ENCODE measurements around the gene BFSP2.
A peak's percentile ranks its signal among the peaks of the same experiment; 100 is the strongest.

BFSP2 gene

GRCh38 chr3:133424937-133425869, 25.3 kb downstream of the BFSP2 start:
- DNase-seq = no peak

GRCh38 chr3:133425898-133426297, 26.0 kb downstream of the BFSP2 start:
- no peak for DNase-seq

- no peak for DNase-seq
Measured at GRCh38 chr3:133426721-133427120, 26.9 kb downstream of the BFSP2 start.

DNA sequence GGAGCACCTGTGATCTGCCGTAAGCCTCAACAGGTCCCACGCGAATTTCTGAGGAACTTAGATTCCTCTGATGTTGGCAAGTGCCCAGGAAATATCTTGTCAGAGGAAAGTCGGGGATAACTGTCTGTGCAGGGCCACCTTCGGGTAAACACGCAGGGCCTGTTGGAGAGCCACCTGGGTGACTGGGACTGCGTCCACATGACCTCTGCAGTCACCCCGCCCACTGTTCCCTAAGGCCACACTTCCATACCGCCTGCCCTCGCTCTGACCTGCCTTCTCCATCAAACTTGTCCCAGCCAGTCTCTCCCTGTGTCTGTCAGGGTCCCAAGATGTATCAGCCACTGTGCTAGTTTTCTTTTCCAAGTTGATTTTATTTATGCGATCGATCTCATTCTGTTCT, 28.7 kb downstream of the BFSP2 start:
- DNase-seq = no peak

DNA sequence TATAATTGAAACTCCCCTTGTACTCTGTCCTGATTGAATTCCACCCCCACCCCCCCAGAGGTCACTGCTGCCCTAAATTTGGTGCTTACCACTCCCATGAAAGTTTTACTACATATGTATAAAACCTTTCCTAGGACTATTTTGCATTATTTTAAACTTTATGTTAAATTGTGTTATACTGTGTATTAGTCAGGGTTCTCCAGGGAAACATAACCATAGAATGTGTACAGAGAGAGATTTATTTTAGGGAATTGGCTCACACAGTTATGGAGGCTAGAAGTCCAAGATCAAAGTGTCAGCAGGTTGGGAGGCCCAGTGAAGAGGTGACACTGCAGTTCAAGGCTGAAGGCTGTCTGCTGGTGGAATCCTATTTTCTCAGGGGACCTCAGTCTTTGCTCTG, 29.2 kb downstream of the BFSP2 start:
- DNase-seq = no peak

DNA sequence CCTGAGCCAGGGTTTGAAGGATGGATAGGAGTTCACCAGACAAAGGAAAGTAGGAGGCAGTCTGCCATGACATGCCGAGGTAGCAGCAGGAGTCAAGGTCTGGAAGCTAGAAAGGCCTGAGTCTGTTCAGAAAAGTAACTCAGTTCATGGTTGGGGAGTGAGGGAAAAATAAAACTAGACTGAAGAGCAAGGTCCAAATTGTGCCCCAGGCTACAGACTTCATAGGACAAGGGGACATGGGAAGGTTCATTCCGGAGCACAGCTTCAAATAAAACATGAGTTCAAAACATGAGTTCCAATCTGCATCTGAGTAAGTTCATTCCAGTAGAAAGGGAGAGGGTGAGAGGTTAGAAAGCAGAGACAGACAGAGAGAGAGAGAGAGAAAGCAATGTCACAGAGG, 39.7 kb downstream of the BFSP2 start:
- no peak for DNase-seq

GRCh38 chr3:133440652-133441051, 40.8 kb downstream of the BFSP2 start:
- DNase-seq = no peak

- peak; percentile 28 for DNase-seq
Measured at GRCh38 chr3:133441867-133442270, 42.0 kb downstream of the BFSP2 start.

DNA sequence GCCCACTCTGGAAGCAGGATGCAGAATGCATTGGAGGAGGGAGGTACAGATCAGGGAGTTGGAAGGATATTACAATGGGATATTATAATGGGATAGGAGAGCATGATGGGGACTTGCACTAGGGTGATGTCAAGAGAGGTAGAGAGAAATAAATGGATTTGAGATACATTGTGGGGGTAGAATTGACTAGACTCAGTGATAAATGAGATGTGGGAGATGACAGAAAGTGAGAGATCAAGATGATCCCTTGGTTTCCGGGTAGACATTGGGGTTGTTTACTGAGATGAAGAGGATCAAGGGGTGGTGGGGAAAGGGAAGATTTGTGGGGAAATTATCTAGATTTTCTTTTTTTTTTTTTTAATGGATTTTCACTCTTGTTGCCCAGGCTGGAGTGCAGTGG, 42.7 kb downstream of the BFSP2 start:
- no peak for DNase-seq

DNA sequence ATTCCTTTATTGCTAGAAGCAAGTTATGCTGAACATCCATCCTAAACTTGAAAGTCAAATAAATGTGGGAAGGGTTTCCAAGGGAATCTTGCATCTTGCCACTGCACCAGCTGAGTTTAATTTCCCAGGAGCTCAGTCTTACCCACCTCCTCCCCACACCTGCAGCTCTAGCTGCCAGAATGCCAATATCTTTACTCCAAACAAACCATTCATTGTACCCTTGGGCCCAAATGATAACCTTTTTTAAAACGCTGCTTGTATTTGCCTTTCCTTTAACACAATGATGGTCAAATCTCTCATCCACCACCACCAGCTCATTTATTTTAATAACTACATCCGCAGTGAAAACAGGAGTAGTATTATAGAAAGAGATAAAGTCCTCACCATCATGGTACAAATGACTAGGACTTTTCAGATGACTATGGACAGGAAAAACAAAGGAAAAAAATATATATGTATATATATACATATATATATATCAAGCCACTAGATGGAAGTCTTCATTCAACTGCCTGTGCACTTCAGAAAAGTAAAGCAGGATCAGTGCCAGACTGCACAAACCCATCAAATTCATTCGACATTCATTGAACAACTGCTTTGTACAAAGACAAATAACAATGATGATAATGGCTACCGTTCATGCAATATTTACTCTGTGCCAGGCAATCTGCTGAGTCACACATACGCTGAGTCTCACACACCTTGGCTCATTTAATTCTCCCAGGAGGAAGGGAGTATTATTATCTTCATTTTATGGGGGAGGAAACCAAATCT, 44.0 kb downstream of the BFSP2 start:
- DNase-seq = no peak

DNA sequence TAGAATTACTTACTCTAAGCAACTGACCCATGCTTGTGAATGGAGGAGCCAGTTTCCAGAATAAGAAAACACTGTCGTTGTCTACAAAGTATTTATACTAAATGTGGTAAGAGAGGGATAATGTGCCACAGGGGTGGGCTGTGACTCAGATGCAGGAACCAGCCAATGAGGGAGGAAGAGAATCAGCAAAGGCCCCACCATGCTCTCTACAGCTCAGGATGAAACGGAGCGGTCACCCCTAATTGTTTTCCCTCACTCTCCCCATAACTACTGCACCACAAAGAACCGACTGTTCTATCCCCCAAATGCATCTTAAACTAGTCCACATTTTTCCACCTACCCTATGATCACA, 44.5 kb downstream of the BFSP2 start:
- no peak for DNase-seq

DNA sequence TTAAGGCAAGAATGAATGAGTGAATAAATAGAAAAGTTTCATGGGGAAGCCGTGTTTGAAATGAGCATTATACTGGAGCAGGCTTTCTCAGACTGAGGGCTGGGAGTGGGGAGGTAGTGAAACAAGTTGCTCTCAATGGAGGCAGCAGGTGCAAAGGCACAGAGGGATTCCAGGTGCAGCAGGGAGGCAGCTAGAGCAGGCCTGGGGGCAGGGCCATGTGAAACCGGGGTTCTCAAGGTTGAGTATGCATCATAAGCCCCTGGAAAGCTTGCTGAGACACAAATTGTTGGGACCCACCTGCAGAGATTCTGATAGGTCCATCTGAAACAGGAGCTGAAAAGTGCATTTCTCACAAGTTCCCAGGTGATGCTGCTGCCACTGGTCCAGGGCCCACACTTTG, 45.3 kb downstream of the BFSP2 start:
- DNase-seq = no peak

DNA sequence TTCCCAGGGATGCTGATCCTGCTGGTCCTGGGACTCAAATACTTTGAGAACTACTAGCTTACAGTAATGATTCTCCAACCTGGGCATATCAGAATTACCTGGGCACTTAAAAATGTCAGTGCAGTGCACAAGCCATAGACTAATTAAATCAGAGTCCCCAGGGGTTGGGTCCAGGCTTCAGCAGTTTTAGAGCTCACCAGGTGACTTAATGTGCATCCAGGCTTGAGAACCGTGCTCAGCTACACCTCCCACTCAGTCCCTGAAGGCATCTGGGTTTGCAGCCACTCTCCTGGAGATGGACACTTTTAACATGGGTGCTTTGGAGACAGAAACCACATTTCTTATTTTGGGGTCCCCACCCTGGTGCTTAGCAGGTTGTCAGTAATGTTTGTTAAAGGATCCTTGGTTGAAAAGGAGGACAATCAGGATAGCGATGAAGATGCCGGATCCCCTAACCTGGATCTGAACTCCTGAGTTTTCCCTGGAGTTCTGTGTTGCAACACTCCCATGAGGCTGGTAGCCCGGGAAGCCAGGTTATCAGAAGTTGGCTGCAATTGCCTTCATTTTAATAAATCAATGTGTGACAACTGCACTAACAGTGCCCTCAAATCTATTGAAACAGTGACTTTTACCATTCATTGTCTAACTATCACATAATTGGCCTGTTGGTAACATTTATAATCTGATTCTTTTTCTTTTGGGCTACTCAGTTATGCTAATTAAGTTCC, 48.1 kb downstream of the BFSP2 start:
- no peak for DNase-seq

DNA sequence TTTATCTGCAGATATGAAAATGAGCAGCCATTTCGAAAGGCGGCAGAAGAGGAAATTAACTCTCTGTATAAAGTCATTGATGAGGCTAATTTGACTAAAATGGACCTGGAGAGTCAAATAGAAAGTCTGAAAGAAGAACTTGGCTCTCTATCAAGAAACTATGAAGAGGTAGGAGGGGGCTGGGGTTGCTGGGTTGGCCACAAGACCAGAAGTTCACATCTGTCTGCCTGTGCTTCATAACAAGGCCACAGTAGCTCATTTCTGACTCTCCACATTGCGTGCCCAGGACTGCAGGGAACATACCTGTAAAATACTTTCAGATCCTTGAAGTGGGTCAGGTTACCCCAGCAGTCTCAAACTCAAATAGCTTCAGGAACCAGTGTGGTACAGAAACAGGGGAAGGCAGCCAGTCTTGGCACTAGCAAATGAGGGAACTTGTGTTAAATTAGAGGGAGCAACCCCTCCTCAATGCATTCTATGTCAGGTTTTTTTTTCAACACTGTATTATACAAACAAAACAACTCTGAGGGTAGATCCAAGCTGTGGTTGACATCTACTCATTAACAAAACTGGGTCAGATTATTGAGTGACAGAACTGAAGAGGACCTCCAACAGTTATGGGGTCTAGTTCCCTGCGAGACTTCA, 48.7 kb downstream of the BFSP2 start:
- peak; percentile 24 for DNase-seq

DNA sequence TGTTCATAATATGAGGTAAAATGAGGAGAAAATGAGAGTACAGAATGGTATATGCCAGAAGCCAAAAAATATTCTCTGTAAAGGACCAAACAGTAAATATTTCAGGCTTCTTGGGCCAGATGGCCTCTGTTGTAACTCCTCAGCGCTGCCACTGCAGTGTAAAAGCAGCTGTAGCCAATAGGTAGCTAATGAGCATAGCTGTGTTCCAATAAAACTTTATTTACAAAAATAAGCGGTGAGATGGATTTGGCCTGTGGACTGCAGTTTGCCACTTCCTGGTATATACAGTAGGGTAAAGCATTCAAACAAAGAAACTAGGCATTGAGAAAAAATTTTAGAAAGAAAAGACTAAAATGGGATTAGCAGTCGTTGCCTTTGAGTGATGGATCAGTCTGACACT, 51.5 kb downstream of the BFSP2 start:
- DNase-seq = no peak

DNA sequence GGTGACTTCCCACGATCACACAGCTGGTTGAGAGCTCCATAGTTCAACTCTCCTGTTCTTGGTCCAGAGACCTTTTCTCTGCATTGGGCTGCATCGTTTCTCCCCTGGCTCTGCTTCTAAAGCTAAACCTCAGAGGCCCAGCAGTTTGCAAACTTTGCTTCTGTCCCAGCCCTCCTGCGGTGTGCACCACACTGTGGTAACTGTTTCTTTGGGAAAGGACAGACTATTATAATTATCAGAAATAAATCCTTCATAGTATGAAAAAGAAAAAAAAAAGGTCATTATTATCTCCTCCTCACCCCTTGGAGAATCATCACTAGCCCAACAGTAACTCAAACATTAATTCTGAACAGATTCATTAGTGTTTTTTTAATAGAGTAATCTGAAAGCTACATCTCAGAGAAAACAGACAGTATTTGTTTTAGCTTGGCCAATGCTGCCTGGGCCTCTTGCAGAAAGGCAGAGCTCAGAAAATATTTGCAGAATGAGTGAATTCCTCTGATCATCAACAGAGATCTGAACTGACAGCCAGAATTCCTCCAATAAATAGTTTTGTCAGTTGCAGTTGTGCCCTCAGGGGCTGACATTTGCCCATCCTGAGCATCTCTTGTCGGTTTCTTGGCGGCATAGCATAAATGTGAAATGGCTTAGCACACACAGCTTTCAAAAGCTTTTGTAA, 52.9 kb downstream of the BFSP2 start:
- no peak for DNase-seq

GRCh38 chr3:133453383-133453782, 53.5 kb downstream of the BFSP2 start:
- DNase-seq = no peak

DNA sequence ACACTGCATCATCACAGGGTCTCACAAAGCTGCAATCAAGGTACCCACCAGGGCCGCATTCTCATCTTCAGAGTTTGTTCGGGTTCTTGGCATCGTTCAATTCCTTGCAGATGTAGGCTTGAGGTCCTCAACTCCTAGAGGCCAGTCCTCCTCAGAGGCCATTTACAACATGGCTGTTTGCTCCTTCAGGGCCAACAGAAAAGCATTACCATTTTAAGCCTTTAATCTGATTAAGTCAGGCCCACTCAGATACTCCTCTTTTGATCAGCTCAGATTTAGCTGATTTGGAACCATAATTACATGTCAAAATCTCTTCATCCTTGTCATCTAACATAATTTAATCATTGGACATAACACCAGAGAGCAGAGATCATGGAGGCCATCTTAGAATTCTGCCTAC, 55.4 kb downstream of the BFSP2 start:
- DNase-seq = no peak

DNA sequence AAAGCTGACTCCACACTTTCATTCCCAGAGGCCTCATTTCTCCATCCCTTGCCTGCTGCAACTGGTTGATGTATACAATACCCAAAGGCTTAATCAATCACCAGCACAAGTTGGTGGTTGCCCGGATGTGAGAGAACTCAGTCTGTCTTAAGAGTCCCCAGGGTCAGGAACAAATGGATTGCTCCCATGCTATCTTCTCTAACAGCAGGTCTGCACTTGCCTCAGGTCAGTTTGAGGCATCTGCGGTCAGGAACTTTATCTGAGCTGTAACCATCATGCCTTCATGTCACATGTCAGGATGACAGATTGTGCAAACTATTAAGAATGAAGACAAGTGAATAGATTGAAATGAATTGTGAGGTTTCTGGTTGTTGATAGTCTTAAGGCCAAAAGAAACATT, 56.1 kb downstream of the BFSP2 start:
- DNase-seq = no peak

- no peak for DNase-seq
Measured at GRCh38 chr3:133457025-133457424, 57.2 kb downstream of the BFSP2 start.

- DNase-seq = no peak
Measured at GRCh38 chr3:133457465-133458067, 57.7 kb downstream of the BFSP2 start.

- no peak for DNase-seq
Measured at GRCh38 chr3:133459400-133459799, 59.5 kb downstream of the BFSP2 start.

Measured in CD4-positive, alpha-beta T cell treated with Interleukin-4 for 4 hours (primary cell).